Smooth muscle cell (in vitro differentiated cells): ENCODE data around the gene E2F2. TPM values are rescaled to one million over a fixed set of nuclear protein-coding genes. Genes with fewer than 3 reads are reported as not detected.

Source experiments
- DNase-seq: peaks from one replicate; lab custom pipeline; 2025; ENCODE audit not compliant: unreplicated experiment; lab: John Stamatoyannopoulos, UW
- H2AFZ ChIP-seq: fragments of 200-600 bp; sonication (generic); 2 replicates; pipeline ENCODE4 v1.6.0; 2016; ENCODE audit warnings: antibody characterized with exemption, low read depth, mild to moderate bottlenecking
- H3F3A ChIP-seq: fragments of 200-600 bp; sonication (generic); 2 replicates; pipeline ENCODE4 v1.6.0; 2017; ENCODE audit warnings: antibody characterized with exemption, low read depth
- H3K27ac ChIP-seq: fragments of 200-600 bp; sonication (generic); 2 replicates; pipeline ENCODE4 v1.5.1; 2016; ENCODE audit warnings: low read depth, mild to moderate bottlenecking
- H3K27me3 ChIP-seq: fragments of 200-600 bp; sonication (generic); 2 replicates; pipeline ENCODE4 v1.6.1; 2016; ENCODE audit warnings: low read depth, mild to moderate bottlenecking
- H3K36me3 ChIP-seq: fragments of 200-600 bp; sonication (generic); 2 replicates; pipeline ENCODE4 v1.5.1; 2016; ENCODE audit warnings: low read depth
- H3K4me1 ChIP-seq: fragments of 200-600 bp; sonication (generic); 2 replicates; pipeline ENCODE4 v1.5.1; 2016; ENCODE audit warnings: low read depth
- H3K4me2 ChIP-seq: fragments of 200-600 bp; sonication (generic); 2 replicates; pipeline ENCODE4 v1.6.0; 2016; ENCODE audit warnings: mild to moderate bottlenecking
- H3K4me3 ChIP-seq: fragments of 200-600 bp; sonication (generic); 2 replicates; pipeline ENCODE4 v1.5.1; 2016; ENCODE audit warnings: mild to moderate bottlenecking
- H3K79me2 ChIP-seq: fragments of 200-600 bp; sonication (generic); 2 replicates; pipeline ENCODE4 v1.6.0; 2016; ENCODE audit warnings: low read depth, mild to moderate bottlenecking
- H3K9ac ChIP-seq: fragments of 200-600 bp; sonication (generic); 2 replicates; pipeline ENCODE4 v1.6.0; 2016; ENCODE audit warnings: low read depth
- H3K9me3 ChIP-seq: fragments of 200-600 bp; sonication (generic); replicated peaks from 2 replicates; pipeline ENCODE4 v1.5.1; 2016; ENCODE audit warnings: low read depth
- H4K20me1 ChIP-seq: fragments of 200-600 bp; sonication (generic); 2 replicates; pipeline ENCODE4 v1.6.0; 2016; ENCODE audit warnings: low read depth
- WGBS: methylation state at CpG from one replicate; pipeline ENCODE4 v1.1.7; 2016; ENCODE audit warnings: low lambda C conversion rate; 5-methylcytosine and 5-hydroxymethylcytosine counted together
- polyA plus RNA-seq: library from polyadenylated mRNA; unstranded; fragments of >200 nt; fragmentation: Nextera tagmentation; extraction: Ambion mirVana; gene quantifications from 2 replicates; pipeline ENCODE4 v1.2.1, GENCODE V29; 2016
- total RNA-seq: library from RNA; depleted of rRNA; stranded (reverse); fragments of >200 nt; gene quantifications from 2 replicates; pipeline ENCODE4 v1.2.3, GENCODE V29; 2014
- TF ChIP-seq, protein P1 (sequence below): fragments of 200-600 bp; sonication (generic); IDR thresholded peaks from 2 replicates; pipeline ENCODE4 v1.5.1; 2017; ENCODE audit warnings: borderline replicate concordance, mild to moderate bottlenecking, antibody characterized with exemption; ENCODE audit not compliant: insufficient read depth, poor library complexity, severe bottlenecking

The E2F2 gene
- total and polyA plus RNA-seq, 2 experiments from 2014 or later, result 0.63 to 1.4 TPM

- no peak overlapping the region for H2AFZ ChIP-seq
- DNase-seq, result no peak
- WGBS, result 75% methylated on average over 4 of the region's 4 CpGs
- H3K9me3 ChIP-seq, result no peaks in the 10 kb centered on the region
- H3F3A ChIP-seq, result peaks cover 14% of the 10 kb centered on the region
- H3K4me2 ChIP-seq, result no peak overlapping the region
- H3K36me3 ChIP-seq, result no peaks in the 10 kb centered on the region
- no peaks in the 10 kb centered on the region for H3K27me3 ChIP-seq
- peaks cover 9% of the 10 kb centered on the region for H3K79me2 ChIP-seq
- H3K4me1 ChIP-seq, result no peaks in the 10 kb centered on the region
- peaks cover 82% of the 10 kb centered on the region for H4K20me1 ChIP-seq
- H3K4me3 ChIP-seq, result no peak overlapping the region
- no peak overlapping the region for H3K9ac ChIP-seq
- H3K27ac ChIP-seq, result no peak overlapping the region
- TF ChIP-seq, protein P1, sequence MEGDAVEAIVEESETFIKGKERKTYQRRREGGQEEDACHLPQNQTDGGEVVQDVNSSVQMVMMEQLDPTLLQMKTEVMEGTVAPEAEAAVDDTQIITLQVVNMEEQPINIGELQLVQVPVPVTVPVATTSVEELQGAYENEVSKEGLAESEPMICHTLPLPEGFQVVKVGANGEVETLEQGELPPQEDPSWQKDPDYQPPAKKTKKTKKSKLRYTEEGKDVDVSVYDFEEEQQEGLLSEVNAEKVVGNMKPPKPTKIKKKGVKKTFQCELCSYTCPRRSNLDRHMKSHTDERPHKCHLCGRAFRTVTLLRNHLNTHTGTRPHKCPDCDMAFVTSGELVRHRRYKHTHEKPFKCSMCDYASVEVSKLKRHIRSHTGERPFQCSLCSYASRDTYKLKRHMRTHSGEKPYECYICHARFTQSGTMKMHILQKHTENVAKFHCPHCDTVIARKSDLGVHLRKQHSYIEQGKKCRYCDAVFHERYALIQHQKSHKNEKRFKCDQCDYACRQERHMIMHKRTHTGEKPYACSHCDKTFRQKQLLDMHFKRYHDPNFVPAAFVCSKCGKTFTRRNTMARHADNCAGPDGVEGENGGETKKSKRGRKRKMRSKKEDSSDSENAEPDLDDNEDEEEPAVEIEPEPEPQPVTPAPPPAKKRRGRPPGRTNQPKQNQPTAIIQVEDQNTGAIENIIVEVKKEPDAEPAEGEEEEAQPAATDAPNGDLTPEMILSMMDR, result no peak
Measured at GRCh38 chr1:23471473-23472075, 59.5 kb downstream of the E2F2 start.

DNA sequence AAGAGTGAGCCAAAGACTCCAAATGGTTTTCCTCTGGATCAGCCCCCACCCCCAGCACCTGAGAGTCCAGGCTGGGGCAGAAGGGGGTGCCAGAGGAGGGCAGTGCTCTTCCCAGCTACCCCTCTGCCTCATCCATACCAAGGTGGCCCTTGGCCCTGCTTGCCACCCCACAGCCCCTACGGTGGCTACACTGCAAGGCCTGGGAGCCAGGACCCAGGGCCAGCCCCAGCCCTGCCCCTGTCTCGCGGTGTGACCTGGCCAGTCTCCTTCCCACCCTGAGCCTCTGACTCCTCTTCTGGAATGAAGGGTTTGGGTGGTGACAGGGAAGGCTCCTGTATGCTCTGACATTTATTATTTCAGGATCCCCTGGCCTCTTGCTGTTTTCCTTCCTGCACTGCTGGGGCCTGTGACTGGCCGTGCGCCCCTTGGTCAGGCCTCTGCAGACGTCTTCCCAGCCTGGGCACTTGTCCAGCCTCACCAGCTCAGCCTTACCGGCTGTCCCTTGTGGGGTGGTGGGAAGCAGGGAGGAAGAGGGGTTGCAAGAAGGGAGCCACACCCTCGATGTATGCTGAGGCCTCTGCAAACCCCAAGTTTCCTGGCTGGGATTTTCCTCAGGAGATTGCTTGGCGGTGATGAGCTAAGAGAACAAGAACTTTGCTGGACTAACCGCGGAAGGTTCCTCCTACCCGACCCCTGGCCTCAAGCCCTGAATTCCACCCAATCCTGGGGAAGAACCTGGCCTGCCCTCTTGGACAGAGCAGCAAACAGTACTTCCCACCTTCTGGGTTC is 60.6 kb downstream of the E2F2 start:
- H3K36me3 ChIP-seq, result no peaks in the 10 kb centered on the region
- no peaks in the 10 kb centered on the region for H3K4me1 ChIP-seq
- no peak overlapping the region for H3K9ac ChIP-seq
- H2AFZ ChIP-seq, result no peak overlapping the region
- no peak overlapping the region for H3K4me3 ChIP-seq
- TF ChIP-seq, protein P1, result no peak
- 90% methylated on average over 12 of the region's 12 CpGs for WGBS
- peaks cover 5% of the 10 kb centered on the region for H3K79me2 ChIP-seq
- peaks cover 79% of the 10 kb centered on the region for H4K20me1 ChIP-seq
- no peaks in the 10 kb centered on the region for H3K27me3 ChIP-seq
- no peaks in the 10 kb centered on the region for H3K9me3 ChIP-seq
- no peak for DNase-seq
- H3K27ac ChIP-seq, result no peak overlapping the region
- H3F3A ChIP-seq, result peaks cover 9% of the 10 kb centered on the region
- H3K4me2 ChIP-seq, result no peak overlapping the region

GRCh38 chr1:23469372-23469982 is 61.6 kb downstream of the E2F2 start:
- Histone ChIP-seq H3K9ac (no peak overlapping the region), H3K36me3 (no peaks in the 10 kb centered on the region), H3K9me3 (no peaks in the 10 kb centered on the region), H3F3A (no peaks in the 10 kb centered on the region), H4K20me1 (peaks cover 76% of the 10 kb centered on the region), H3K27ac (no peak overlapping the region), H2AFZ (no peak overlapping the region), H3K4me1 (no peaks in the 10 kb centered on the region), H3K4me3 (no peak overlapping the region), H3K27me3 (no peaks in the 10 kb centered on the region), H3K4me2 (no peak overlapping the region), H3K79me2 (peaks cover 5% of the 10 kb centered on the region)
- no peak for DNase-seq
- 74% methylated on average over 5 of the region's 5 CpGs for WGBS
- TF ChIP-seq, protein P1, result no peak
